Parathyroid adenoma (tissue), 2 donors: ENCODE measurements around the gene GINM1.

Experiments
- H2AFZ ChIP-seq: fragments of 300-600 bp; sonication (generic); one replicate; pipeline ENCODE4 v1.7.0; 2017; ENCODE audit warnings: antibody characterized with exemption, mild to moderate bottlenecking
- H3K27ac ChIP-seq: fragments of 300-600 bp; sonication (generic); one replicate; pipeline ENCODE4 v1.7.0; 2017
- H3K27me3 ChIP-seq: fragments of 300-600 bp; sonication (generic); one replicate; pipeline ENCODE4 v1.7.0; 2017; ENCODE audit warnings: low read length; ENCODE audit not compliant: control insufficient read depth, insufficient read depth
- H3K36me3 ChIP-seq: fragments of 300-600 bp; sonication (generic); one replicate; pipeline ENCODE4 v1.7.0; 2017; ENCODE audit warnings: low read length; ENCODE audit not compliant: control insufficient read depth, insufficient read depth
- H3K4me1 ChIP-seq: fragments of 300-600 bp; sonication (generic); one replicate; pipeline ENCODE4 v1.7.0; 2017; ENCODE audit warnings: control low read depth
- H3K4me2 ChIP-seq: fragments of 300-600 bp; sonication (generic); one replicate; pipeline ENCODE4 v1.7.0; 2017; ENCODE audit warnings: low read length
- H3K4me3 ChIP-seq: fragments of 300-600 bp; sonication (generic); one replicate; pipeline ENCODE4 v1.7.0; 2017; ENCODE audit warnings: low read depth, low read length
- H3K79me2 ChIP-seq: fragments of 300-600 bp; sonication (generic); one replicate; pipeline ENCODE4 v1.7.0; 2017; ENCODE audit warnings: control low read depth
- H3K9ac ChIP-seq: fragments of 300-600 bp; sonication (generic); one replicate; pipeline ENCODE4 v1.7.0; 2017; ENCODE audit warnings: mild to moderate bottlenecking
- H3K9me3 ChIP-seq: fragments of 300-600 bp; sonication (generic); one replicate; pipeline ENCODE4 v1.7.0; 2017; ENCODE audit warnings: low read length; ENCODE audit not compliant: control insufficient read depth
- CTCF ChIP-seq: fragments of 300-600 bp; sonication (generic); IDR thresholded peaks from one replicate; pipeline ENCODE4 v1.7.0; 2017; ENCODE audit warnings: antibody characterized with exemption, mild to moderate bottlenecking
- donor health status: primary hyperparathyroidism.

The GINM1 gene

GRCh38 chr6:149581349-149581748 is 15.2 kb downstream of the GINM1 start:
- H3K9ac ChIP-seq, result no peak overlapping the region
- H3K27me3 ChIP-seq, result no peaks in the 10 kb centered on the region
- no peak overlapping the region for H3K27ac ChIP-seq
- H2AFZ ChIP-seq, result no peak overlapping the region
- TF ChIP-seq CTCF, result no peak
- H3K79me2 ChIP-seq, result peaks cover 4% of the 10 kb centered on the region
- H3K4me2 ChIP-seq, result no peak overlapping the region
- no peaks in the 10 kb centered on the region for H3K4me1 ChIP-seq
- H3K36me3 ChIP-seq, result no peaks in the 10 kb centered on the region
- no peaks in the 10 kb centered on the region for H3K9me3 ChIP-seq
- H3K4me3 ChIP-seq, result no peak overlapping the region

GRCh38 chr6:149586149-149586548 is 20.0 kb downstream of the GINM1 start:
- Histone ChIP-seq H2AFZ (no peak overlapping the region), H3K79me2 (no peaks in the 10 kb centered on the region), H3K36me3 (no peaks in the 10 kb centered on the region), H3K4me2 (no peak overlapping the region), H3K4me1 (no peaks in the 10 kb centered on the region), H3K9me3 (no peaks in the 10 kb centered on the region), H3K27me3 (no peaks in the 10 kb centered on the region), H3K9ac (no peak overlapping the region), H3K4me3 (no peak overlapping the region), H3K27ac (no peak overlapping the region)
- TF ChIP-seq CTCF, result no peak

GRCh38 chr6:149592983-149593382 is 26.8 kb downstream of the GINM1 start:
- Histone ChIP-seq H3K9ac (no peak overlapping the region), H3K4me1 (no peaks in the 10 kb centered on the region), H2AFZ (no peak overlapping the region), H3K27ac (no peak overlapping the region), H3K79me2 (no peaks in the 10 kb centered on the region), H3K36me3 (no peaks in the 10 kb centered on the region), H3K9me3 (no peaks in the 10 kb centered on the region), H3K4me2 (no peak overlapping the region), H3K4me3 (no peak overlapping the region), H3K27me3 (no peaks in the 10 kb centered on the region)
- TF ChIP-seq CTCF, result no peak

- H3K27me3 ChIP-seq, result no peaks in the 10 kb centered on the region
- TF ChIP-seq CTCF, result no peak
- H3K4me2 ChIP-seq, result no peak overlapping the region
- H3K9ac ChIP-seq, result no peak overlapping the region
- no peaks in the 10 kb centered on the region for H3K9me3 ChIP-seq
- no peaks in the 10 kb centered on the region for H3K36me3 ChIP-seq
- H2AFZ ChIP-seq, result no peak overlapping the region
- no peaks in the 10 kb centered on the region for H3K79me2 ChIP-seq
- no peak overlapping the region for H3K4me3 ChIP-seq
- H3K27ac ChIP-seq, result no peak overlapping the region
- no peaks in the 10 kb centered on the region for H3K4me1 ChIP-seq
These were observed 27.2 kb downstream of the GINM1 start for GRCh38 chr6:149593408-149593807.

- TF ChIP-seq CTCF, result no peak
- H3K36me3 ChIP-seq, result no peaks in the 10 kb centered on the region
- H3K4me1 ChIP-seq, result no peaks in the 10 kb centered on the region
These were observed 34.3 kb downstream of the GINM1 start for GRCh38 chr6:149600508-149600907.

More at GRCh38 chr6:149600508-149600907, 34.3 kb downstream of the GINM1 start:
- Histone ChIP-seq H3K9me3 (no peaks in the 10 kb centered on the region), H3K27me3 (no peaks in the 10 kb centered on the region), H3K9ac (no peak overlapping the region), H3K27ac (no peak overlapping the region), H3K4me2 (no peak overlapping the region), H2AFZ (no peak overlapping the region), H3K79me2 (no peaks in the 10 kb centered on the region), H3K4me3 (no peak overlapping the region)
